Gastrocnemius medialis (tissue), 4 donors: ENCODE measurements around the gene RAD23B.

Experiments
- CTCF ChIP-seq, 5 experiments: fragments of 450-650 bp in 3 of 5; fragments of 200-600 bp in 2 of 5; sonication (generic) in 2 of 5; IDR thresholded peaks in 4 of 5; conservative IDR thresholded peaks in 1 of 5; 1 replicate in 4 of 5; 2 replicates in 1 of 5; pipeline ENCODE4 v1.5.1; 2016 to 2019; ENCODE audit warnings: antibody characterized with exemption in 5 of 5, mild to moderate bottlenecking in 3 of 5, moderate library complexity in 3 of 5
- POLR2A ChIP-seq, 2 donors: fragments of 450-650 bp; IDR thresholded peaks; one replicate each; pipeline ENCODE4 v1.6.1; 2017; ENCODE audit warnings: antibody characterized with exemption in 2 of 2, mild to moderate bottlenecking in 2 of 2, moderate library complexity in 2 of 2

- TF ChIP-seq CTCF (IDR thresholded peaks at IDR 0.05 in 4 of 5, conservative IDR thresholded peaks at IDR 0.05 in 1 of 5) (no peak), POLR2A (IDR thresholded peaks at IDR 0.05) (no peak)
Observed at GRCh38 chr9:107275530-107275929, 7.5 kb upstream of the RAD23B start.
